ENCODE measurements around the gene ZBED4.

Gene ZBED4

GRCh38 chr22:49871482-49871881, 17.8 kb downstream of the ZBED4 start:
- Histone ChIP-seq H3K27me3 (ENCODE audit: low read depth, low read length) (no peaks in the 10 kb centered on the region), H2AFZ (ENCODE audit: low read depth, low read length) (no peak overlapping the region), H3K9me3 (ENCODE audit: insufficient read depth, low read length) (no peaks in the 10 kb centered on the region), H3K9ac (ENCODE audit: low read length) (no peak overlapping the region), H4K20me1 (ENCODE audit: insufficient read depth, low read length) (peaks cover 8% of the 10 kb centered on the region), H3K4me1 (ENCODE audit: low read length) (no peaks in the 10 kb centered on the region), H3K36me3 (replicated peaks; ENCODE audit: low read depth, low read length) (peaks cover 34% of the 10 kb centered on the region), H3K4me2 (ENCODE audit: low read length) (no peak overlapping the region), H3K27ac (ENCODE audit: low read length) (no peak overlapping the region), H3K79me2 (ENCODE audit: low read length) (peaks cover 86% of the 10 kb centered on the region), H3K4me3 (ENCODE audit: low read length) (no peak overlapping the region)
- TF ChIP-seq EZH2phosphoT487 (IDR thresholded peaks at IDR 0.05; ENCODE audit: low read depth) (no peak), CTCF (IDR thresholded peaks at IDR 0.05; ENCODE audit: low read depth, low read length) (no peak)

GRCh38 chr22:49872347-49872746, 18.7 kb downstream of the ZBED4 start:
- Histone ChIP-seq H3K27me3 (ENCODE audit: low read depth, low read length) (no peaks in the 10 kb centered on the region), H3K27ac (ENCODE audit: low read length) (no peak overlapping the region), H2AFZ (ENCODE audit: low read depth, low read length) (no peak overlapping the region), H3K4me2 (ENCODE audit: low read length) (no peak overlapping the region), H4K20me1 (ENCODE audit: insufficient read depth, low read length) (peaks cover 8% of the 10 kb centered on the region), H3K9me3 (ENCODE audit: insufficient read depth, low read length) (no peaks in the 10 kb centered on the region), H3K79me2 (ENCODE audit: low read length) (peaks cover 82% of the 10 kb centered on the region), H3K4me1 (ENCODE audit: low read length) (no peaks in the 10 kb centered on the region), H3K36me3 (replicated peaks; ENCODE audit: low read depth, low read length) (peaks cover 25% of the 10 kb centered on the region), H3K4me3 (ENCODE audit: low read length) (no peak overlapping the region), H3K9ac (ENCODE audit: low read length) (no peak overlapping the region)
- TF ChIP-seq CTCF (IDR thresholded peaks at IDR 0.05; ENCODE audit: low read depth, low read length) (no peak), EZH2phosphoT487 (IDR thresholded peaks at IDR 0.05; ENCODE audit: low read depth) (no peak)

- Histone ChIP-seq H3K4me3 (ENCODE audit: low read length) (no peak overlapping the region), H3K4me2 (ENCODE audit: low read length) (no peak overlapping the region), H2AFZ (ENCODE audit: low read depth, low read length) (no peak overlapping the region), H3K27me3 (ENCODE audit: low read depth, low read length) (no peaks in the 10 kb centered on the region), H3K79me2 (ENCODE audit: low read length) (peaks cover 75% of the 10 kb centered on the region), H3K9me3 (ENCODE audit: insufficient read depth, low read length) (no peaks in the 10 kb centered on the region), H3K4me1 (ENCODE audit: low read length) (no peaks in the 10 kb centered on the region), H3K36me3 (replicated peaks; ENCODE audit: low read depth, low read length) (peaks cover 20% of the 10 kb centered on the region), H3K9ac (ENCODE audit: low read length) (no peak overlapping the region), H3K27ac (ENCODE audit: low read length) (no peak overlapping the region), H4K20me1 (ENCODE audit: insufficient read depth, low read length) (peaks cover 8% of the 10 kb centered on the region)
- TF ChIP-seq CTCF (IDR thresholded peaks at IDR 0.05; ENCODE audit: low read depth, low read length) (no peak), EZH2phosphoT487 (IDR thresholded peaks at IDR 0.05; ENCODE audit: low read depth) (no peak)
These were observed 19.7 kb downstream of the ZBED4 start for GRCh38 chr22:49873228-49873940.

GRCh38 chr22:49877642-49878041, 24.0 kb downstream of the ZBED4 start:
- H3K4me3 ChIP-seq (ENCODE audit: low read length) = no peak overlapping the region
- H2AFZ ChIP-seq (ENCODE audit: low read depth, low read length) = no peak overlapping the region
- H3K36me3 ChIP-seq (replicated peaks; ENCODE audit: low read depth, low read length) = peaks cover 8% of the 10 kb centered on the region
- peaks cover 20% of the 10 kb centered on the region for H4K20me1 ChIP-seq (ENCODE audit: insufficient read depth, low read length)
- no peak overlapping the region for H3K9ac ChIP-seq (ENCODE audit: low read length)
- H3K4me2 ChIP-seq (ENCODE audit: low read length) = no peak overlapping the region
- H3K79me2 ChIP-seq (ENCODE audit: low read length) = peaks cover 68% of the 10 kb centered on the region
- H3K27ac ChIP-seq (ENCODE audit: low read length) = no peak overlapping the region
- H3K4me1 ChIP-seq (ENCODE audit: low read length) = peaks cover 22% of the 10 kb centered on the region
- H3K9me3 ChIP-seq (ENCODE audit: insufficient read depth, low read length) = no peaks in the 10 kb centered on the region
- no peaks in the 10 kb centered on the region for H3K27me3 ChIP-seq (ENCODE audit: low read depth, low read length)
- no peak for TF ChIP-seq EZH2phosphoT487 (IDR thresholded peaks at IDR 0.05; ENCODE audit: low read depth)
- TF ChIP-seq CTCF (IDR thresholded peaks at IDR 0.05; ENCODE audit: low read depth, low read length) = no peak

Measured in OCI-LY3 (cell line).